ENCODE measurements around the gene YLPM1.
"Not testable (repeated sequence)": the region's sequence is repeated elsewhere in the genome, so short reads cannot be mapped to it uniquely, and the experiment has no call there.

Gene YLPM1, protein sequence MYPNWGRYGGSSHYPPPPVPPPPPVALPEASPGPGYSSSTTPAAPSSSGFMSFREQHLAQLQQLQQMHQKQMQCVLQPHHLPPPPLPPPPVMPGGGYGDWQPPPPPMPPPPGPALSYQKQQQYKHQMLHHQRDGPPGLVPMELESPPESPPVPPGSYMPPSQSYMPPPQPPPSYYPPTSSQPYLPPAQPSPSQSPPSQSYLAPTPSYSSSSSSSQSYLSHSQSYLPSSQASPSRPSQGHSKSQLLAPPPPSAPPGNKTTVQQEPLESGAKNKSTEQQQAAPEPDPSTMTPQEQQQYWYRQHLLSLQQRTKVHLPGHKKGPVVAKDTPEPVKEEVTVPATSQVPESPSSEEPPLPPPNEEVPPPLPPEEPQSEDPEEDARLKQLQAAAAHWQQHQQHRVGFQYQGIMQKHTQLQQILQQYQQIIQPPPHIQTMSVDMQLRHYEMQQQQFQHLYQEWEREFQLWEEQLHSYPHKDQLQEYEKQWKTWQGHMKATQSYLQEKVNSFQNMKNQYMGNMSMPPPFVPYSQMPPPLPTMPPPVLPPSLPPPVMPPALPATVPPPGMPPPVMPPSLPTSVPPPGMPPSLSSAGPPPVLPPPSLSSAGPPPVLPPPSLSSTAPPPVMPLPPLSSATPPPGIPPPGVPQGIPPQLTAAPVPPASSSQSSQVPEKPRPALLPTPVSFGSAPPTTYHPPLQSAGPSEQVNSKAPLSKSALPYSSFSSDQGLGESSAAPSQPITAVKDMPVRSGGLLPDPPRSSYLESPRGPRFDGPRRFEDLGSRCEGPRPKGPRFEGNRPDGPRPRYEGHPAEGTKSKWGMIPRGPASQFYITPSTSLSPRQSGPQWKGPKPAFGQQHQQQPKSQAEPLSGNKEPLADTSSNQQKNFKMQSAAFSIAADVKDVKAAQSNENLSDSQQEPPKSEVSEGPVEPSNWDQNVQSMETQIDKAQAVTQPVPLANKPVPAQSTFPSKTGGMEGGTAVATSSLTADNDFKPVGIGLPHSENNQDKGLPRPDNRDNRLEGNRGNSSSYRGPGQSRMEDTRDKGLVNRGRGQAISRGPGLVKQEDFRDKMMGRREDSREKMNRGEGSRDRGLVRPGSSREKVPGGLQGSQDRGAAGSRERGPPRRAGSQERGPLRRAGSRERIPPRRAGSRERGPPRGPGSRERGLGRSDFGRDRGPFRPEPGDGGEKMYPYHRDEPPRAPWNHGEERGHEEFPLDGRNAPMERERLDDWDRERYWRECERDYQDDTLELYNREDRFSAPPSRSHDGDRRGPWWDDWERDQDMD (N-terminal part only)

GRCh38 chr14:74762917-74763802, at the start of gene YLPM1:
Gene YLPM1 (plus strand): TSS chr14:74763316. CDS start chr14:74763490, 174 bp downstream.
- DNase-seq (ENCODE audit: low read depth): peak; percentile 99

DNA sequence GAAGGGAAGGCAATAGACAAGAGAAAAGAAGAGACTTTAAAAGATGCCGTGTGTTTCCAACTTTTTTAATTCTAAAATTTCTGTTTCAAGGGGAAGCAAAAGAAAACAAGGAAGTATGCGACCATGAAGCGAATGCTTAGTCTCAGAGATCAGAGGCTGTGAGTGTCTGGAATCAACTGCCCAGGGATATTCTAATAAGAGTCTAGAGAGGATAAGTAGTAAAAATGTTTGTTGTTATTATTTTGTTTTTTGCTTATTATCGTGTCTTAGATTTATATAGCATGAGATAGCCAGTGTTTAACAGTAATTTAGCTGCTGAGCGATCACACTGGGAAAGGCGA, 49.8 kb upstream of the YLPM1 start:
- DNase-seq (ENCODE audit: low read depth): no peak

DNA sequence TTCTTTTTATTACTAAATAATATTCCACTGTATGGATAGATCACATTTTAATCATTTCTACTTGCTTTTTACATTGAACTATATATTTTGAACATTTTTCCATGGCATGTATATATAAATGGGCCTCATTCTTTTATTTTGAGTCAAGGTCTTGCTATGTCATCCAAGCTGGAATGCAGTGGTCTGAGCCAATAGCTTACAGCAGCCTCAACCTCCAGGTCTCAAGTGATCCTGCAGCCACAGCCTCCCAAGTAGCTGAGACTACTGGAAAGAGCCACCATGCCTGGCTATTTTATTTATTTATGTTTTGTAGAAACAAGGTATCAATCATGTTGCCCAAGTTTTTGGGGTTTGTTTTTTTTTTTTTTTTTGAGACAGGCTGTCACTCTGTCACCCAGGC, 42.6 kb upstream of the YLPM1 start:
- peak; percentile 46 for DNase-seq (ENCODE audit: low read depth)

DNA sequence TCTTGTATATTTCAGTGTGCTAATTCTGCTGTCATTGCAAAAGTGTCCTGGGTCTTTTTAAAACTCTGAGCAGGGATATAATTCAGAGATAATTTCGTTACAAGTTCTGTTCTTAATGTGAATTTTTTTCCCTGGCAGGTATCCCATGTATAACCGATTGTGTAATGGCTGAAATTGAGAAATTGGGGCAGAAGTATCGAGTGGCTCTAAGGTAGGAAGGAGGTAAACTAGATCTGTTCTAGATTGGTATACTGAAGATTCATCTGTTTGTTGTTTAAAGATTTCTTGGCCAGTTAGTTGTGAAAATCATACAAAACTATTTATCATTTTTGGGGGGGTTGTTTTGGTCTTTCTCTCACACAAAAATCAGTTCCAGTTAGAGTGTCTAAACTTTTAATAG, 40.0 kb upstream of the YLPM1 start:
- no peak for DNase-seq (ENCODE audit: low read depth)

- no peak for DNase-seq (ENCODE audit: low read depth)
Observed at GRCh38 chr14:74732387-74732786, 30.7 kb upstream of the YLPM1 start.

- DNase-seq (ENCODE audit: low read depth): no peak
Observed at GRCh38 chr14:74733221-74733620, 29.9 kb upstream of the YLPM1 start.

GRCh38 chr14:74735125-74735524, 28.0 kb upstream of the YLPM1 start:
- DNase-seq (ENCODE audit: low read depth): no peak

- peak; percentile 86 for DNase-seq (ENCODE audit: low read depth)
Observed at GRCh38 chr14:74737753-74738325, 25.3 kb upstream of the YLPM1 start.

DNA sequence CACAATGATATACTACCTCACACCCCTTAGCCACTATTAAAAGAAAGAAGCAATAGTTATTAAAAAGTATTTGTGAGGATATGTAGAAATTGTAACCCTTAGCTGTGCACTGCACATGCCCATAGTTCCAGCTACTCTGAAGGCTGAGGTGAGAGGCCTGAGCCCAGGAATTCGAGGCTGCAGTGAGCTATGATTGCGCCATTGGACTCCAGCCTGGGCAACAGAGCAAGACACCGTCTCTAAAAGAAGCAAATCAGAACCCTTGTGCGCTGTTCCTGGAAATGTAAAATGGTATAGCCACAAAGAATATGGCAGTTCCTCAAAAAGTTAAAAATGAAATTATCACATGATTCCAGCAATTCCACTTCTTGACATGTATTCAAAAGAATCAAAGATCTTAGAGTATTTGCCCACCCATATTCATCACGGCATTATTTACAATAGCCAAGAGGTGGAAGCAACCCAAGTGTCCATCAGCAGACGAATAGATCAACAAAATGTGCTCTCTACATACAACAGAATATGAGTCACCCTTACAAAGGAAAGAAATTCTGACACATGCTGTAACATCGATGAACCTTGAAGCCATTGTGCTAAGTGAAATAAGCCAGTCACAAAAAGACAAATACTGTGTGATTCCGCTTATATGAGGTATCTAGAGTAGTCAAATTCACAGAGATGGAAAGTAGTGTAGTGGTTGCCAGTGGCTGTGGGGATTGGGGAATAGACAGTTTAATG, 23.7 kb upstream of the YLPM1 start:
- peak; percentile 64 for DNase-seq (ENCODE audit: low read depth)

- DNase-seq (ENCODE audit: low read depth): no peak
Observed at GRCh38 chr14:74747237-74747636, 15.9 kb upstream of the YLPM1 start.

- no peak for DNase-seq (ENCODE audit: low read depth)
Observed at GRCh38 chr14:74754157-74754556, 9.0 kb upstream of the YLPM1 start.

GRCh38 chr14:74754899-74755298, 8.2 kb upstream of the YLPM1 start:
- DNase-seq (ENCODE audit: low read depth): no peak

DNA sequence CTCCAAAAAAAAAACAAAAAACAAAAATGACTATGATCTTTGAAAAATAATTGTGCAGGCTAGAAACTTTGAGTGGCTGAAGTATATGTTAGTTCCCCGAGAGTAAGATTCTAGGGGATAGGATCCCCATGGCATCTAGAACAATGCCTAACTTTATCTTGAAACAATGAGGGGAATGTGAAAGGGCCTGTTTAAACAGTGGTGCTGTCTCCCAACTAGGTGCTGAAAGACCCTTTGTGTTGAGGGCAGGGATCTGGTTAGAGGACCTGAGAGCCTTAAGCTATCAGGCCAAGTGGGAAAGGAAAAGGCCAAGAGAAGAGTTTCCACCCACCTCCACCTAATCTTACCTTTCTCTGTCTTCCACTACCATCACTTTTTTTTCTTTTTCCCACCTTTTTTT, 6.8 kb upstream of the YLPM1 start:
- DNase-seq (ENCODE audit: low read depth): no peak

DNA sequence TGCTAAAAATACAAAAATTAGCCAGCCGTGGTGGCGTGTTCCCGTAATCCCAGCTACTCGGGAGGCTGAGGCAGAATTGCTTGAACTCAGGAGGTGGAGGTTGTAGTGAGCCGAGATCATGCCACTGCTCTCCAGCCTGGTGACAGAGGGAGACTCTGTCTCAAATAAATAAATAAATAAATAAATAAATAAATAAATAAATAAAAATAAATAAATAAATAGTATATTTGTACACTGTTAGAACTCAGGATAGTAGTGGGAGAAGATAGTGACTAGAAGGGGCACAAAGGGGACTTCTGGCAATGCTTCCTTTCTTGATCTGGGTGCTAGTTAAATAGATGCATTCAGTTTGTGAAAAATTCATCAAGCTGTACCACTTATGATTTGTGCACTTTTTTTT, 4.6 kb upstream of the YLPM1 start:
- not testable (repeated sequence) for DNase-seq (ENCODE audit: low read depth)

DNA sequence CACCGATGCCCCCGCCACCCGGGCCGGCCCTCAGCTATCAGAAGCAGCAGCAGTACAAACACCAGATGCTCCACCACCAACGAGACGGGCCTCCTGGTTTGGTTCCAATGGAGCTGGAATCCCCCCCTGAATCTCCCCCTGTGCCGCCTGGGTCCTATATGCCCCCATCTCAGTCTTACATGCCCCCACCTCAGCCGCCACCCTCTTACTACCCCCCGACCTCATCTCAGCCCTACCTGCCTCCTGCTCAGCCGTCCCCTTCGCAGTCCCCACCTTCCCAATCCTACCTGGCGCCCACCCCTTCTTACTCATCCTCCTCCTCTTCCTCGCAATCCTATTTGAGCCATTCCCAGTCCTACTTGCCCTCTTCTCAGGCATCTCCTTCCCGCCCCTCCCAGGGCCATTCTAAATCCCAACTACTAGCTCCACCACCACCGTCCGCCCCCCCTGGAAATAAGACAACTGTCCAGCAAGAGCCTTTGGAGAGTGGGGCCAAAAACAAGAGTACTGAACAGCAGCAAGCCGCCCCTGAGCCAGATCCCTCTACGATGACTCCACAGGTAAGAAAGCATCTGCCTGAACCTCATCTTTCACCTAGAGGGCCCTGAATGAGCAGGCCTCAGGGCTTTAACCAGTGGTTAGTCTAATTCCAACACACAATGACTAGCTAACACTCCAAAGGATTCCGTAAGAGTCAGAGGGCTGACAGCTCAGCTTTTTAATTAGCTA, 851 bp downstream of the YLPM1 start:
- DNase-seq (ENCODE audit: low read depth): peak; percentile 58

GRCh38 chr14:74765721-74766120, 2.6 kb downstream of the YLPM1 start:
- DNase-seq (ENCODE audit: low read depth): no peak

DNA sequence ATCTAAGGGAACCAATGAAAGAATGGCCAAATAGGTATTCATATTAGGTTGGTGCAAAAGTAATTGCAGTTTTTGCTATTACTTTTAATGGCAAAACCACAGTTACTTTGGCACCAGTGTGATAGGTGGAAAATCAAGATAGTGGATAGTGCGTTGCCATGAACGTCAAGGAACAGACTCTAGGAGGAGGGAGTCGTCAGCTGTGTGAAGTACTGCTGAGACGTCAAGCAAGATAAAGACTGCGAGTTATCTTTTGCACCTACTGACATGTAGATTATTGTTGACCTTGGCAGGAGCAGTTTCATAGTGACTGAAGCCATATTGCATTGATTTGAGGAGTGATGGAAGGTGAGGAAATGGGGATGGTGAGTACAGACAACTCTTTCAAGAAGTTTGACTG, 8.3 kb downstream of the YLPM1 start:
- no peak for DNase-seq (ENCODE audit: low read depth)

DNA sequence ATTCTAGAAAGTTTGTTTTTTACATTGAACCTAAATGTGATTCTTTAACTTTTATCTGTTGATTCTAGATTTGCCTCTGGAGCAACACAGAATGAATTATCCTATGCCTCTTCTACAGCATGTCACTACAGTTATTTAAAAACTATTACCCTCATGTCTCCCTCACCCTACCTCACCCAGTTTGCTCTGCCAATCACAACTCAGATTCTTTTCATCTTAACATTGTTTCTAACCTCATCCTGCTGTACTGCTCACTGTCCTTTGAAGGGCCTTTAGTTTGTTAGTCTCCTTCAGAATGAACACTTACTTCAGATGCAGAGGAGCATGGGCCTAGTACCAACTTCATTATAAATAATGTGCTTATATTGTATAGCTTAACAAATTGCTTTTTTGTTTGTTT, 21.5 kb downstream of the YLPM1 start:
- DNase-seq (ENCODE audit: low read depth): no peak

DNA sequence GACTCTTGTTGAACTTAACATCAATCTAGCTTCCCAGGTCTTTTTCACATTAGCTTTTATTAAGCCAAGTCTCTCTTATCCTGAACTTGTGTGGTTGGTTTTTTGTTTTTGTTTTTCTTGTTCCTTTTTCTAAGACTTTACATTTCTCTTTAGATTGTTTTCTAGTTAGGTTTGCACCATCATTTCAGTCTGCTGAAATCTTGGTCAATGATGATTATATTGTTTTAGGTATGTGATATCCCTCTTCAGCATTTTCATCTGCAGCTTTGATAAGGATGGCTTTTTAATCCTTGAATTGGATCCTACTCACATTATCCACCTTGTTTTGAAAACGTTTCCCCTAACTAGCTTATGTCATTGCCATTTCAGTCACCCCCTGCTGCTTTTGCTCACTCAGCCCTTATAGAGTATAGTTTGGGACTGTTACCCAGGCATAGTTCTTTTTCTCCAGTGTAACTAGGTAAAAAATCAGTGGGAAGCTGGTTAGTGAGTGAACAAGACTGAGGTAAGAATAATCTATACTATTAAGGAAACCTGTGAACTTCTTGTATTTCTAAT, 22.0 kb downstream of the YLPM1 start:
- no peak for DNase-seq (ENCODE audit: low read depth)
